HG03571 (cell line): Measurements from ENCODE around the gene AP2A1.

Experiments used
- ATAC-seq: cut with Tn5 transposase; IDR thresholded peaks from one replicate; pipeline ENCODE4 v1.9.1; 2021; ENCODE audit not compliant: unreplicated experiment

AP2A1 gene

GRCh38 chr19:49792829-49793560 is 26.2 kb downstream of the AP2A1 start:
- ATAC-seq, result no peak

GRCh38 chr19:49793561-49793840 is 26.7 kb downstream of the AP2A1 start:
- no peak for ATAC-seq

- ATAC-seq, result no peak
Measured at GRCh38 chr19:49795615-49796014, 28.8 kb downstream of the AP2A1 start.

- no peak for ATAC-seq
Measured at GRCh38 chr19:49798574-49798973, 31.8 kb downstream of the AP2A1 start.

GRCh38 chr19:49799271-49799797 is 32.5 kb downstream of the AP2A1 start:
- no peak for ATAC-seq

- ATAC-seq, result no peak
Measured at GRCh38 chr19:49799798-49800376, 33.1 kb downstream of the AP2A1 start.

- ATAC-seq, result no peak
Measured at GRCh38 chr19:49800771-49801170, 34.0 kb downstream of the AP2A1 start.

- no peak for ATAC-seq
Measured at GRCh38 chr19:49801401-49801888, 34.6 kb downstream of the AP2A1 start.

- no peak for ATAC-seq
Measured at GRCh38 chr19:49801966-49802661, 35.3 kb downstream of the AP2A1 start.

- ATAC-seq, result no peak
Measured at GRCh38 chr19:49802836-49803528, 36.2 kb downstream of the AP2A1 start.

GRCh38 chr19:49803529-49803856 is 36.7 kb downstream of the AP2A1 start:
- ATAC-seq, result no peak

GRCh38 chr19:49805822-49806619 is 39.2 kb downstream of the AP2A1 start:
- ATAC-seq, result no peak

GRCh38 chr19:49806620-49806959 is 39.8 kb downstream of the AP2A1 start:
- no peak for ATAC-seq

GRCh38 chr19:49807058-49807903 is 40.5 kb downstream of the AP2A1 start:
- ATAC-seq, result no peak

- no peak for ATAC-seq
Measured at GRCh38 chr19:49807904-49808675, 41.3 kb downstream of the AP2A1 start.

GRCh38 chr19:49808711-49809159 is 41.9 kb downstream of the AP2A1 start:
- no peak for ATAC-seq

- ATAC-seq, result no peak
Measured at GRCh38 chr19:49809160-49809940, 42.5 kb downstream of the AP2A1 start.

- no peak for ATAC-seq
Measured at GRCh38 chr19:49809941-49810389, 43.2 kb downstream of the AP2A1 start.
